GM19240 (cell line): ENCODE data around the gene ASH1L.
"Not testable (repeated sequence)": the region's sequence is repeated elsewhere in the genome, so short reads cannot be mapped to it uniquely, and the experiment has no call there.

Experiments used
- DNase-seq: peaks from one replicate; pipeline ENCODE4 v3.0.0; 2011; ENCODE audit warnings: low spot score; ENCODE audit not compliant: insufficient read length

ASH1L gene

DNA sequence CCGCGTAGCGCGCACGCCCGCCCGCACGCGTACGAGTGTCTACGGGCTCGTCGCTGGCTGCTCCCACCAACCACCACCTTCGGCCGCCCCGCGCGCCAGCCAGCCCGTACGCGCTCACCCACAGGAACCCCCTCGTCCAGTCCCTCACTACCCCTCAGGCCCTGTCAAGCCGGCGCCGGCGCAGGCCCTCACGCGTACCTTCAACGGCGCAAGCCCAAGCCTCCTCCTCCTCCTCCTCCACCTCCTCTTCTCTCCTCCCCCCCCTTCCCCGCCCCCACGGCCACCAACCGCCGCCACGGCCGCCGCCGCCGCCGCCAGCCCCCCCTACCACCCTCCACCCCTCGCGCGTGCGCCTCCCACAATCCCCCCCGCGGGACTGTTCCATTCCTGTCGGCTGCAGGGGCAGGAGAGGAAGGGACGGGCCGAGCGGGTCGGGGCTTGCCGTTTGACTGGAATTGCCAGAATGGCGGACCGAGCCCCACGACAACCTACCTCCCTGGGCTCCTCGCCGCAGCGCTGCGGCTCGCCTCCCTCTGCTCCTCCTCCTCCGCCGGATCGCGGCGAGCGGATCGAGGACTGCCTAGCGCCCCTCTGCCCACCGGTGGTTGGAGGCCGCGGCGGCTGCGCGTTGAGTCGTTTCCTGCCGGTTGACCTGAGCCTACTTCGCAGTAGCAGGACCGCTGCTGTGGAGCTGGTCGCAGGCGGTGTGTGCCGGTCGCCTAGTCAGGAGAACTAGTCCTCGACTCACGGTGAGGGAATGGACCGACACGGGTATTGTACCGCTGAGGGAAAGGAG, at the start of gene ASH1L:
Gene ASH1L, minus strand, starts transcription at position 223 of the 796 bp plus-strand sequence. CDS start 41,284 bp downstream, outside the sequence.
- DNase-seq = peak; percentile 68

DNA sequence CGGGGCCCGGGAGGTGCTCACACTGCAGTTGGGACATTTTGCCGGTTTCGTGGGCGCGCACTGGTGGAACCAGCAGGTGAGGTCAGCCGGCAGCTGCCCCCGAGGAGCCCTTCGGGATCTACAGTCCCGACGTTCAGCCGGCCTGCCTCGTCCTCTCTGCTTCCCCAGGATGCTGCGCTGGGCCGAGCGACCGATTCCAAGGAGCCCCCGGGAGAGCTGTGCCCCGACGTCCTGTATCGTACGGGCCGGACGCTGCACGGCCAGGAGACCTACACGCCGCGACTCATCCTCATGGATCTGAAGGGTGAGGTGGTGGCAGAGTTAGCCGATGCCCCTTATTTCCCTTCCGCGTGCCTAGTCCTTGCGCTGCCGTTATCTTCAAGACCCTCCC, 47.6 kb upstream of the ASH1L start:
- not testable (repeated sequence) for DNase-seq

- peak; percentile 68 for DNase-seq
Observed at GRCh38 chr1:155609515-155610256, 47.1 kb upstream of the ASH1L start, which contains the start of gene MSTO1. TSS of gene MSTO1 (plus strand) at chr1:155610218. CDS start at chr1:155610249, 31 bp downstream.

GRCh38 chr1:155608888-155609225, 46.3 kb upstream of the ASH1L start:
- DNase-seq = no peak

DNA sequence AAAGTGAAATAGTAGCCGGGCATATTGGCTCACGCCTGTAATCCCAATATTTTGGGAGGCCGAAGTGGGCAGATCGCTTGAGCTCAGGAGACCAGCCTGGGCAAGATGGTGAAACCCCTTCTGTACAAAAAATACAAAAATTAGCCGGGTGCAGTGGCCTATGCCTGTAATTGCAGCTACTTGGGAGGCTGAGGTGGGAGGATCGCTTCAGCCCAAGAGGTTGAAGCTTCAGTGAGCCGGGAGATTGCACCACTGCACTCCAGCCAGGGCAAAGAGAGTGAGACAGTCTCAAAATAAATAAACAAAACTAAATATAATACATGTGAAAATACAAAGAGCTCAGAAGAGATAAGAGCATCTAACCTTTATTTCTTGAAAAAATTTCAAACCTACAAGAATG, 45.1 kb upstream of the ASH1L start:
- DNase-seq = no peak

- not testable (repeated sequence) for DNase-seq
Observed at GRCh38 chr1:155599828-155600572, 37.4 kb upstream of the ASH1L start.

DNA sequence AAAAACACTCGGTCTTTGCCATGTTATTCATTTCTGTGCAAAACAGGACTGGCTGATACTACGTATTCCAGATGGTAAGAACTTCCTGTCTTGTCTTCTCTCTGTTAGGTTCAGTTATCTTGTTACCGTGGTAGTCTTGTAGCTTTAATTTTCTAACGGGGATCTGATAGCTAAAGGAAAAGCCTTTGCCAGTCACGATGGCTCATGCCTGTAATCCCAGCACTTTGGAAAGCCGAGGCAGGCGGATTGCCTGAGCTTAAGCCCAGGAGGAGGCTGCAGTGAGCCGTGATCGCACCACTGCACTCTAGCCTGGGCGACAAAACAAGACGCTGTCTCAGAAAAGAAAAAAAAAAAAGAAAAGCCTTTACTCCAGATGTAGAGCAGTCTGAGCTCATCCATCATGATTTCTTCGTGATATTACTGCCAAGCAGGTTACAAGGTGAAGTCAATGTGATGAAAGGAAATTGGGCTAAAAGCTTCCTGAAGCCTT, 36.3 kb upstream of the ASH1L start:
- no peak for DNase-seq

DNA sequence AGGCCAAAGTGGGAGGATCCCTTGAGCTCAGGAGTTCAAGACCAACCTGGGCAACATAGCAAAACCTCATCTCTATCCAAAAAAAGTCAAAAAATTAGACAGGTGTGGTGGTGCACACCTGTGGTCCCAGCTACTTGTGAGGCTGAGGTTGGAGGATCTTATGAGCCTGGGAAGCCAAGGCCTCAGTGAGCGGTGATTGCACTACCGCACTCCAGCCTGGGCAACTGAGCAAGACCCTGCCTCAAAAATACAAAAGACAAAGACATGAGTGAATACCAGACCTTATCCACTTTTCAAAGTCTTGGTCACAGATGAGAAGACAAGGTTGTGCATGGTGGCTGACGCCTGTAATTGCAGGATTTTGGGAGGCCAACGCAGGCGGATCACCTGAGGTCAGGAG, 34.3 kb upstream of the ASH1L start:
- DNase-seq = no peak

GRCh38 chr1:155595877-155596474, 33.4 kb upstream of the ASH1L start:
- DNase-seq = not testable (repeated sequence)

- DNase-seq = no peak
Observed at GRCh38 chr1:155591770-155592169, 29.2 kb upstream of the ASH1L start.

DNA sequence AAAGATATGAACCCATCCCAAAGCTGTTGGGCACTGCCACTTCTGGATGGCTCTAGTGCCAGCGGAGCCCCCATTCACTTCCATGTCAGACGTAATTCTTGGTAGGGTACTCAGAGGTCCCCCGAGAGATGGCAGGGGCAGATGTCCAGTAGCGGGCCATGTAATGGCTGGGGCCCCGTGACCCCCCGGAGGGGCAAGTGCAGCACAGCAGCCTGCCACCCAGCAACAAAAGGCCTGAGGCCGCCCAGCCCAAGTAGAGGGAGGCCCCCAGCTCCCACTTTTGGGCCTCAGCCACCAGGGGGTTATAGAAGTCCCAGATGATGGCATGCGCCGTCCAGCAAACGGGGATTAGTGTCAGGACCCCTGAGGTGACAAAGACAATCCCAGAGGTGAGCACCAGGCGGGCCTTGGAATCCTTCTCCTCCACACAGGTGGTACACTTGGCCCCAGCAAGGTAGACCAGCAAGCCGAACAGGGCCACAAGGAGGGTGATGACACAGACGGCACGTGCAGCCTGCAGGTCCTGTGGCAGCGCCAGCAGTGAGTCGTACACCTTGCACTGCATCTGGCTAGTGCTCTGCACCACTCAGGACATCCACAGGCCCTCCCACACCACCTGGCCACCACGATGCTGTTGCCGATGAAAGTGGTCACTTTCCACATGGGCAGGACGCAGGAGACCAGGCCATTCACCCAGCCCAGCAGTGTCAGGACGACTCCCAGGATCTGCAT, 28.1 kb upstream of the ASH1L start:
- DNase-seq = not testable (repeated sequence)

- DNase-seq = not testable (repeated sequence)
Observed at GRCh38 chr1:155589282-155589681, 26.7 kb upstream of the ASH1L start.

- DNase-seq = not testable (repeated sequence)
Observed at GRCh38 chr1:155583846-155584245, 21.2 kb upstream of the ASH1L start.

DNA sequence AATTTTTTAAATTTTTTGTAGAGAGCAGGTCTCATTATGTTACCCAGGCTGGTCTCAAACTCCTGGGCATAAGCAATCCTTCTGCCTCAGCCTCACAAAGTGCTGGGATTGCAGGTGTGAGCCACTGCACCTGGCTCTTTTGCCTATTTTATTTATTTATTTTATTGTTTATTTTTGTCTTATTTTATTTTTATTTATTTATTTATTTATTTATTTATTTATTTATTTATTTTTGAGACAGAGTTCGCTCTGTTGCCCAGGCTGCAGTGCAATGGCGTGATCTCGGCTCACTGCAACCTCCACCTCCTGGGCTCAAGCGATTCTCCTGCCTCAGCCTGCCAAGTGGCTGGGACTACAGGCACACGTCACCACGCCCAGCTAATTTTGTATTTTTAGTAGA, 13.0 kb upstream of the ASH1L start:
- DNase-seq = not testable (repeated sequence)

DNA sequence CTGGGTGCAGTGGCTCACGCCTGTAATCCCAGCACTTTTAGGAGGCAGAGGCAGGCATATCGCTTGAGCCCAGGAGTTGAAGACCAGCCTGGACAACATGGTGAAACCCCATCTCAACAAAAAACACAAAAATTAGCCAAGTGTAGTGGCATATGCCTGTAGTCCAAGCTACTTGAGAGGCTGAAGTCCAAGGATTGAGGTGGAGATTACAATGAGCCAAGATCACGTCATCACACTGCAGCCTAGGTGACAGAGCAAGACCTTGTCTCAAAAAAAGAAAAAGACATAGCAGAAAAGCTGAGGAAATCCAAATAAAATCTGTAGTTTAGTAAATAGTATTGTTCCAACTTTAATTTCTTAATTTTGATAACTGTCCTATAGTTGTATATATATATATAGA, 11.5 kb upstream of the ASH1L start:
- no peak for DNase-seq

GRCh38 chr1:155570593-155570990, 8.0 kb upstream of the ASH1L start:
- DNase-seq = no peak

- no peak for DNase-seq
Observed at GRCh38 chr1:155569988-155570592, 7.5 kb upstream of the ASH1L start.

GRCh38 chr1:155563377-155564022, 897 bp upstream of the ASH1L start:
- not testable (repeated sequence) for DNase-seq

DNA sequence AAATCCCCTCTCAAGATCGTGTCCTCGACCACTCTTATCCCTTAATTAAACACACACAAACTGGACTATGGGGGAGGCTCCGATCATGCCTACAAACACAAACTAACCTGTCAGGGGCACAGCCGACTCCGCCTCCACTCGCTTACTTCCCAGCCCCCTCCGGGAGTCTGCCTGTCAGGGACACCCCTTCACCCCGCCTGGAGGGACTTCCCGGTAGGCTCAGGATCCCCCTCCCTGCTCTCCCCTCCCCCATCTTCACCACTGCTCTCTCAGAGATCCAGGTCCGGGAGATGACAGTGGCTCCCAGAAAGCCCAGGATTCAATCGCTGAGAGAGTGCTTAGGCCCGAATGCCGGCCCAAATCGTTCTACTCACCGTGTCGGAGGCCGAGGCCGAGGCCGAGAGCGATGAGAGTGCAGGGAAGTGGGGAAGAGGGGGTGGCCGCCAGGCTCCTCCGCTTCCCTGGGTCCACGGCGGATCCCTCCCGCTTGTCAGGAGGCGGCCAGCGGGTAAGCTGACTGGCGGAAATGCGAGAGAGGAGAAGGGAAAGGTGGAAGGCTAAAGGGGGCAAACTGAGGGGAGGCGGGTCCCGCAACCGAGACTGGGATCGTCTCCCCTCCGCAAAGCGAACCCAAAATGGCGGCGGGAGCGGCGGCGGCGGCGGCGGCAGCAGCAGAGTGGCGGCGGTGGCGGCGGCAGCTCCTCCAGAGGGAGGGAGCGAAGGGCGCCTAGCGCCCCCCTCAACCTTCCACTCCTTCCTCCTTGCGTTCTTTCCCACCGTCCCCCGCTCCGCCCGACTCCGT, 623 bp downstream of the ASH1L start:
- DNase-seq = peak; percentile 8
